ENCODE measurements around the gene CRACR2A.

CRACR2A gene

DNA sequence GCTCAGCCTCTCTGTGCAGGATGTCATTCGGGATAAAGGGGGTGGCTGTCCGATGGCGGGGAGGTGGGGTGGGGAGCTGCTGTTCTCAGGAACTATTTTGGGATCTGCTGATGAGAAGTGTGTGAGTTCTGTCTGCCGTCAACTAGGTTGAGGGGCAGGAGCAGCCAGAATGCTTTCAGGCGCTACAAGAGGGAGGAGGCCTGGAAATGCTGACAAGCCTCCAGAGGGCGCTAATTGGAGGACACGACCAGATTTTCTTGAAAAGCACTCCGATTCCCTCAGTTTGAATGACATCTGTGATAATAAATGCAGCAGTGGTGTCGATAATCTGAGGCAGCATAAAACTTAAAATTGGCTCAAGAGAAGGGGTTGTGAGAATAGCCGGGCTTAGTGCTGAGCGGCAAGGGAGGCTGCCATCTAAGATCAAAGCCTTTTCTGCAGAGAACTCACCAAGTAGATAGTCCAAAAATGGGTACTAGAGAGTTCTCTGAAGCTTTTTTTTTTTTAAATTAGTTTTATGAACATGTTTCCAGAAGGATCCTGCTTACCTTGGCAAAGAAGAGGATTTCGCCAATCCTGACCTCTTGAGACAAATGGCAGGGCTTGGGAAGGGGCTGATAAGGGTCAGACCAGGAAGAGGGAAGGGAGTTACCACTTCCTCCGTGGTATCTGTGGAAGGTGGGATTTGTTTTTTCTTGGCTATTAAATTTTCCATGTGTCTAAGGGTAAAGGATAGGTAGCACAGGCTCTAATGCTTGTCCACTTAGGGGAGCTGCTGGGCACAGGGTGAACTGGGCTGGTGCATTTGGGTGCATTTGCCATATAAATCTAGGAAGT lies 94.4 kb downstream of the CRACR2A start:
- FAIRE-seq: peak; percentile 60
- DNase-seq (ENCODE audit: insufficient read length, low spot score): peak; percentile 41

DNA sequence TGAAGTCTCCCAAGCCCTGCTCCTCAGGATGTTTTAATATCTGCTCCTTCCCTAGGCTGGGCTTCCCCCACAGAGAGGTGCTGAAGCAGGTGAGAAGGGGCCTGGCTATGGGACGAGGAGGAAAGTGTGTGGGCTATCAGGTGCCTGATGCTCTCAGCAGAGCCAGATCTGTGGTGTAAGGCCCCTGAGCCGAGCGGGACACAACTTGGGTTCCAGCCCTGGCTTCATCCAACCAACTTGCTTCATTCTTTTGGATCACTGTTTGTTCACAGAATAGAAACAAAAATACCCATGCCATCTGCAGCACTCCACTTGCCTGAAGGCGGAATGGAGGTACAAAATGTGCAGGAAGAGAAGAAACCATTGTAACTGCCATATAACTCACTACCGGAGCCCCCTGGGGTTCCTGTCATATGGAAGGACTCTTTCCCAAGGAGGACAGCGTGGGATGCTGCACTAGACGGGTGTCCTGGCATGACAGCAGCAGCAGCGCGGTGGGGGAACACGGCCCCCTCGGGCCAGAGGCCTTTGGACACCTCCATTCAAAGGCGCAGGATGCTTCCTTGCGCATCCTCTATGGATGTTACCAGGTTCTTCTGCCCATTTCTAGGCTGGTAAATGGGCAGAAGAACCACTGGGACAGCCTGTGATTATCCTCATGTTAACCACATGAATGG lies 95.8 kb downstream of the CRACR2A start:
- DNase-seq (ENCODE audit: insufficient read length, low spot score) (no peak), FAIRE-seq (no peak)

DNA sequence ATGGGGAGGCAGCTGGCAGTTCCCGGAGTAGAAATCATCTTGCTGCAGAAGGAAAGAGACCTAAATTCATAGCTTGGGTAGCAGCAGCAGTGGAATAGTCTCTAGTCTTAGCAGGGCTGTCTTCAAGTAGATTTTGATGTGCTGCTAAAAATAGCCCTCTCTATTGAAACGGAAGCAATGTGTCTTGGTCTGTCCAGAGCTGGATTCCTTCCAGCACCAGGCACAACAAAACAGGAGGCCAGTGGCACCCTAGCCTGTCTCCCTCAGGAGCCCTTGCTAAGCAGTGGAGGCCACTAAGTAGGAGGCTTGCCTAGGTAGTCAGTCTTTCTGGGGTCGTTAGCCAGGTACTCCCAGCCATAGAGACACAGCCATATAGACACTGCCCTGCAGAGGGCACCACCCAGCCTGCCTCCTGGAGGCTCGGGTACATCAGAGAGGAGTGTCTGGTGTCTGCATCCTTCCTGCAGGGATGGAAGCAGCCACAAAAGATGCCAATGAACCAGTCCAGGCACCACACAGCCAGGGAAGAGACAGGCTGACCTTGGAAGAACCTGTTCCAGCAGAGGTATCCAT lies 97.5 kb downstream of the CRACR2A start:
- DNase-seq (ENCODE audit: insufficient read length, low spot score): peak; percentile 39
- peak; percentile 55 for FAIRE-seq

DNA sequence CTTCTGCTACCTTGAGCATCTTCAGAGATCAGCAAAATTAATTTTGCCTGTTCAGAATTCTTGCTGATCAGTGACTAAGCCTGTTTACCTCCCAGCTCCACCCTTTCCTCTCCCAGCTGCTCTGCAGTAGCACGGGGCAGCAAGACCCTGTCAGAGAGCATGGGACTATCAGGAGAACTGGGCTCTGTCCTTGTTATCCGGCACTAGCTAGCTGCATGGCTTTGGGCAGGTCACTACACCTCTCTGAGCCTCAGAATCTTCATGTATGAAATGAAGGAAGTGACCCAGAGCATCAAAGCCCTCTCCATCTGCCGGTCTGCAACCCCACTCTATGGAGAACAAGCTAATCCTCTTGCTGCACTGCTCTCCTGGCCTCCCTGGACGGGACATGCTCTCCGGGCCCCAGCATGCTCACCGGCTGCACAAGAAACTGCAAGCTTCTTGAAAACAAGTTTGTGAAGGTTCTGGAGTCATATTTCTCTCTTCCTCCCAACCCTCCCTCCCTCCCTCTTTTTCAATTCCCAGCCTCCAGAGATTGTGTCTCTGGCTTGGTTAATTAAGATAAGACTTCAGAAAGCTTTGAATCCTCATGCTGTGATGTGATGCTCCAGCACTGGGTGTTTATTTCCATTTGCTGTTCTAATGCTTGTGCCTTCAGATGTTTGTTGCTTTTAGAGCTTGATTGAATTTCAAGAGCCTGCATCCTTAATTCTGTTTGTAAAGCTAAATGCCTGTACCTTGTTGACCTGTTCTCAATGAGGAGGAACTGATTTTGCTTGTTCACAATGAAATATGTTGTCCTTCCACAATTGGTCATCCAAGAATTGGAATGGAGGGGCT lies 101.1 kb downstream of the CRACR2A start:
- DNase-seq (ENCODE audit: insufficient read length, low spot score) (no peak), FAIRE-seq (no peak)

DNA sequence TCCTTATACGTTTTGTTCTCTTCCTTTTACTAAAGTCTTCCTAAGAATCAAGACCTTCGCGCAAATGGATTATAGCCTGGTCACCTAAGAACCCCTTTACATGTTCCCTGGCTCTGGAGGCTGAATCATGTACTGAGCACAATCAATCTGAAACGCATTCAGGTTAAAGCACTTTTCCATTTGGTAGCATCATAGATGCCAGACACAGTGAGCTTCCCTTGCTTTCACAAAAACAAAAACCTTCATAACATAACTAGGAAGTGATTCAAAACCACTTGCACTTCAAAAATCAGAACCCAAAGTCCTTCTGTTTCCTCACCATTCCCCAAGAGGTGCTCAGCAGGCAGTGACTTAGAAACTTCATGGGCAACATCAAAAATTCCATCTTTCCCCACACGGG lies 105.4 kb downstream of the CRACR2A start:
- no peak for FAIRE-seq
- no peak for DNase-seq (ENCODE audit: insufficient read length, low spot score)

DNA sequence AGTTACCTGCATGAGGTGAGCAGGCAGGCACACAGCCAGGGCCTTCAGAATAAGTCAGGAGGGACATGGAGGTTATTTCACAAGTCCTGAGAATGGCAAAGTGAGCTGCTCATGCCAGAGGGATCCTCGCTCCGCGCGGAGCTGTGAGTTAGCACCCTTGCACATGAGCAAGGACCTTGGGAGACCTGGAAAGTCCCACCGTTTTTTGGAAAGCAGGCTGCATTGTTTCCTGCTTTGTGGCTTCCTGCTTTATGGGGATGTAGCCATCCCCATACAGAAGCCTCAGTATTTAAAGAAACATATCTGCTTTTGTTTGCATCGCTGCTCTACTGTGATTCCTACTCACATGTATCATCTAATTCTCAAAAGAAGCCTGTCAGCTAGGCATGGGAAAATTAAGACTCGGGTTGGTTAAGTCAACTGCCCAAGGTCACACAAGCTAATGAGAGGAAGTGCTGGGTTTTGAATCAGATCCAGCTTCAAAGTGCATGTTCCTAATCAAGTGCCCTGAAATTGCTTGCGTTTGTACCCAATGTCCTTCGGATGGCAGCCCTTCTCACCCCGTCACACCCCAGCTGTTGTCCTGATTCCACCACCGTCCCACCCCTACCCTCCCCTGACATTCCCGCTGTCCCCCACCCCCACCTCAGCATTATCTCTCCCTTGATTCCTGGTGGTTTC lies 106.2 kb downstream of the CRACR2A start:
- no peak for FAIRE-seq

DNA sequence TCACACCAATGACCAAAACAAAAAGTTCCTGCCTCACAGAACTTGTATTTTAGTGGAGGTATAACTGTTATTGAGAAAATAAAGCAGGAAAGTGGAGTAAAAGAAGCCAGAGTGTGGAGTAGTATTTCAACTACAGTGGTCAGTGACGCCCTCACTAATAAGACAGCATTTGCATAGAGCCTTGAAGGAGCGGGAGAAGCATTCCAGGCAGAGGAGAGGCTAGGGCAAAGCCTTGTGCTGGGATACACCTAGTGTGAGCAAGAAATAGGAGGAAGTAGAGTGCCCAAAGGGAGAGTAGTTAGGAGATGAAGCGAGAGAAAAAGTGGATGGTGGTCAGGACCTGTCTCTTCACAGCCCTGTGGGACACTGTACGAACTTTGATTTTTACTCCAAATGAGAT lies 107.8 kb downstream of the CRACR2A start:
- DNase-seq (ENCODE audit: insufficient read length, low spot score): no peak

More for the DNA sequence above, 106.2 kb downstream of the CRACR2A start:
- no peak for DNase-seq (ENCODE audit: insufficient read length, low spot score)

DNA sequence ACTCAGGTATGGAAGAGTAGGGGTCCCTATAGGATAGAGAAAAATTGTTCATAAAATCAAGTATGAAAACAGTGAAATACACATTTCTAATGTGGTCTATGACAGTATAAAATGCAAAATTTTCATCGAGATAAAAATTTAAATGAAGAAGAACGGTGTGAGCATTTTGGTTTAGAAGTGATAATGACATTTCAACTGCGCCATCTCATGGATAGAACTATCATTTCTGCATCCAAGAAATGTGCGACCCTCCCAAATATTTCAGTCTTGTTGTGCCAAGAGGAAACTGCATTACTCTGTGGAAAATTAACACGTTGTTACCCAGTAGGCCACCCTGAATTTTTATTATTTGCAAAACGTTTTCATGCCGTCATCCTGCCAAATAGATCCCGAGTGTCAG lies 108.8 kb downstream of the CRACR2A start:
- DNase-seq (ENCODE audit: insufficient read length, low spot score): no peak
- no peak for FAIRE-seq

More for the DNA sequence above, 107.8 kb downstream of the CRACR2A start:
- FAIRE-seq: no peak

DNA sequence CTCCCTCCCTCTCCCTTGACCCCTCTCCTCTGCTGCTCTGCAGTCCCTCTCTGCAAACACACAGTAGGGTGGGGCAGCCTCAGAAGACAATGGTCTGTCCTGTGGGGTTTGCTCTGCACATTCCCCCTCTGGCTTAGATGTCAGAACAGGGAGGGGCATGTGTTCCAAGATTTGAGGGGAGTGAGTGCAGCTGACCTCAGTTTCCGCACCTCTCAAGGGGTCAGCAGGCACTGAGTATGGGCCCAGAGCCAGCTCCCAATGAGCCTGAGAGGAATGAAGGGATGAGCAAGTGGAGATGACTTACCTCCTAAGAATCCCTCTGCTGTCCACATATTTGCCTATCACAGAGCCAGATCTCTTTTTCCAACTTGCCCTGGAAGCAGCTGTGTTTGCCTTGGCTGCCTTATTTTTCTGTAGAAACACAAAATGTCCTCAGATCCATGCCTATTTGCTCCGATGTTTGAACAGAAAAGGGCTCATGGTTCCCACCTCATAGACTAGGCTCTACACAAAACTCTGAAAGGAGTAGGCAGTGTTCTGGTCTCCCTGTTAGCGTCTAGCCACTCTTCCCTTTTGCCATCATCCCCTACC lies 111.4 kb downstream of the CRACR2A start:
- DNase-seq (ENCODE audit: insufficient read length, low spot score): peak; percentile 73

DNA sequence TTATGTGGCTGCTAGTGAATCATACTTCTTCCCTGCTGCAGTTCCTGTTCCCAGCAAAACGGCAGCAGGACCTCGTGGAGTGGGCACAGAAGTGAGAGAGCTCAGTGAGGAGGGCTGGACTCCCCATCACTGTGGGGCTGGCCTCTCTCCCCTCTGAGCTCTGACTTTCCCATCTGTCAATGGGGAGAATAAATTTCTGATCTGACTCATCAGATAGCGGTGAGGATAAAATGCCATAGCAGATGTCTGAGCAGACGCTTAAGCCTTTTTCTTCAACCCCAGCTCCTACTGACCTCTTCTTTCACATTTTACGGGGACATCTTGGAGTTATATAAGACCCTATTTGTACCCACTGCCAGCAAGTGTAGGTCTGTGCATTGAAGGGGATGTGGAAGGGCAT lies 116.6 kb downstream of the CRACR2A start:
- FAIRE-seq (no peak), DNase-seq (ENCODE audit: insufficient read length, low spot score) (no peak)

More for the DNA sequence above, 111.4 kb downstream of the CRACR2A start:
- FAIRE-seq: peak; percentile 95

DNA sequence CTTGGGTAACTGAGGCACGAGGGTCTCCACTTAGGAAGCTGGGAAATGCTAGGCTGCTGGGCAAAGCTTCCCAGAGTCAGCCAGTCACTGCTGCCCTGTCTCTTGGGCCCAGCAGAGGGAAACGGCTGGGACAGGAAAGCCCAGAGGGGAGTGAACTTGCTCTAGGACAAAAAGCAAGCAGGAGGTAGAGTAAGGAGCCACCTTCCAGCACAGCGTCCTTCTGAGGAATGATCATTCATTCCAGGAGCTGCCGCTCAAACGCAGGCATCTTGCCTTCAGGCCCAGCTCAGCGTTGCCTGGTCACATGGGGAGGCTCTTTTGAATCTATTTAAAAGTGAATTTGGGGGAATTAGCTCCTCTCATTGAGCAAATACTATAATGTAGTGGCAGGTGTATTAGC lies 118.6 kb downstream of the CRACR2A start:
- FAIRE-seq: no peak
- DNase-seq (ENCODE audit: insufficient read length, low spot score): no peak

DNA sequence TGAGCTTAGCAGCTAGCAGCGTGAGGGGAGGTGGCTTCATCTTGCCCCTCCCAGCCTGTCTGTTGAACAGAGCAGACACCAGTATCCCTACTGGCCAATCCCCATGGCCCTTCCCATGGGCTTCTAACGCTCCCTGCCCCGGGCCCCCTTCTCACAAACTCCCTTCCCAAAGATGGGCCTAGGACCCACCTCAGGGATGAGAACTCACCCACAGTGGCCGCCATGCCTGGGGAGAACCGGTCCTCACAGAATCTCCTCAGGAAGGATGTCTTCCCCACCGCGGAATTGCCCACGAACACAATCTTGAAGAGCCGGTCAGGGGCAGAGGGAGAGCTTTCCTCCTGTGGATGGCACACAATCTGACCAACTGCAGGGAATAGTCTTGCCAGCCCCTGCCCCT lies 119.5 kb downstream of the CRACR2A start:
- no peak for DNase-seq (ENCODE audit: insufficient read length, low spot score)
- no peak for FAIRE-seq

DNA sequence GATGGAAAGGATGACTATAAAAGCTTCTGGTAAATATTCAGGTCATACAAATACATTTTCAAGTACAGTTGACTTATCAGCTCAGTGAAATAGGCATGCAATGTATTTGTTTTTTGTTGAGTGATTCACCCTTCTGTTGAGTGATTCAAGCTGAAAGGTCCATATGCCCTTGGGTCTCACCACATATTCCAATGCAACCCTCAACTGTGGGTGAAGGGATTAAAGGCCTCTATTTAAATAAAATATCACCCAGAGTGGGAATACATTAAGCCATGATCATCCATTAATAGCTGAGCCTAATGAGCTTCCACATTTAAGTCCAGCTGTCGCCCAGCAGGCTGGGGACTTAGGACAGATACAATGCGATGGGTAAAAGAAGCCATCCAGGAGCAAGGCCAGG lies 120.2 kb downstream of the CRACR2A start:
- FAIRE-seq: no peak

DNA sequence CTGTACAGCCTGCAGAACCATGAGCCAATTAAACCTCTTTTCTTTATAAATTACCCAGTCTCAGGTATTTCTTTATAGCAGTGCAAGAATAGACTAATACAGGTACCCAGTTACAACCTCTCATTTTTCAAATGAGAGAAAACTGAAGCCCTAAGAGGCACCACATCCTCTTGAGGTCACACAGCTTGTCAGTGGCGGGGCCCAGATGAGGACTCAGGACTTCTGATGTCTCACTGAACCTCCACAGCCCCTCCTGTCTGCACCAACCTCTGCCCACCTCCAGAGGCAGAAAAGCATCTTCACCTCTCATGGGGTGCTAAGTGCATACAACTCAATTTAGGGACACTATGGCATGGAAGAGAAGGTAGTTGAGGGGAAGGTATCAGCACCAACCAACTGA lies 120.7 kb downstream of the CRACR2A start:
- FAIRE-seq: no peak
- no peak for DNase-seq (ENCODE audit: insufficient read length, low spot score)

More for the DNA sequence above, 120.2 kb downstream of the CRACR2A start:
- DNase-seq (ENCODE audit: insufficient read length, low spot score): no peak

DNA sequence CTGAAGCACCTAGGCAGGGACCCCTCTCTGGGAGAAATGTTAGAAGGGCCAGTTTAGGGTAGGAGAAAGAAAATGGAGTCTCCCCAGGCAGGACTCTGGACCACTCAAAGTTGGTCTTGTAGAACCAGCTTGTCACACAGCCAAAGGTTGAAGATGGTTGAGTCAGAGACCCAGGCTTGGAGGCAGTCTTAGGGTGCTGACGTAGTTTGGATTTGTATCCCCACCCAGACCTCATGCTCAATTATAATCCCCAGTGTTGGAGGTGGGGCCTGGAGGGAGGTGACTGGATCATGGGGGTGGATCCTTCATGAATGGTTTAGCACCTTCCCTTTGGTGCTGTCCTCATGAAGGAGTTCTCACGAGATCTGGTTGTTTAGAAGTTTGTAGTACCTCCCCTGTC lies 121.2 kb downstream of the CRACR2A start:
- DNase-seq (ENCODE audit: insufficient read length, low spot score) (no peak), FAIRE-seq (no peak)

DNA sequence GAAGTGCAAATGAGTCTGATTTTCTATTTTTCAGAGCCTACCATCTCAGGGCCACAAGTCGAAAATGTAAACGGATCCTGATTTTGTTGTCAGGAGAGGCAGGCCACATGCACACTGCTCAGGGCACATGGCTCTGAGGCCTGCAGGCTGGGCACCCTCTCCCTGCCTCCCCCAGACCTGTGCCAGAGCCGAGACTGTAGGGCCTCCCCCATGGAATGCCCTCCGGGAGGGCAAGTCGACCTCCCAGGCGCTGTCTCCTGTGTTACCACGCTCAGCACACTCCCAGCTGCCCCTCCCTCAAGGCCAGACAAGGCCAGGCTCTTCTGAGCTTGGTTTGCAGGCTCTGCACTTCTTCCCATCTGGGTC lies 121.7 kb downstream of the CRACR2A start:
- no peak for DNase-seq (ENCODE audit: insufficient read length, low spot score)
- FAIRE-seq: no peak

DNA sequence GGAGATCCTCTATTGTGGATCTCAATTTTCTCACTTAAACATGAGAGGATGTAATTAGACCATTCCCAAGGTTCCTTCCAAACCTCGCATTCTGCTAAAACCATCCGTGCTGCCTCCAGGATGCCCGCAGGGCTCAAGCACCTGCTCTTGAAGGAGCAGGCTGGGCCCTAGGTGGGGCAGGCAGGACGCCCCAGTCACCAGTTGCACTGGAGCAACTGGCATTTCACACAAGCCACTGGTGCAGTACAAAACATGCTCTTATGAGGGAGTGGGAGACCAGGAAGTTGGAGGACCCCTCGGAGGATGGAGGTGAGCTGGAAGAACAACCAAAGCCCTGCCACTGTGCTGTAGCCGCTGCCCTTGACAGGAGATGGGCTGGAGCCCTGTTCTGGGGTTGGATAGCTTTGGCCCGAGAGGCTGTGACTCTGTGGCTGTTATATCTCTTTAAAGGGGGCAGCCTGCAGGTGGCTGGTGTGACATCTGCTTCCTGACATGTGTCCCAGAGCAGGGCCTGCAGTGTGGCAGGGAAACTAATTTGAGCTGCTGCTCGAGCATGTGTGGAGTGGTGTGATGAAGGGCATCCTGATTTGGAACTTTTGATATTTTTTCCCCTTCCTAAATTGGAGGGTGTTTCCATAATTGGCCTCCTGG lies 122.2 kb downstream of the CRACR2A start:
- no peak for DNase-seq (ENCODE audit: insufficient read length, low spot score)

DNA sequence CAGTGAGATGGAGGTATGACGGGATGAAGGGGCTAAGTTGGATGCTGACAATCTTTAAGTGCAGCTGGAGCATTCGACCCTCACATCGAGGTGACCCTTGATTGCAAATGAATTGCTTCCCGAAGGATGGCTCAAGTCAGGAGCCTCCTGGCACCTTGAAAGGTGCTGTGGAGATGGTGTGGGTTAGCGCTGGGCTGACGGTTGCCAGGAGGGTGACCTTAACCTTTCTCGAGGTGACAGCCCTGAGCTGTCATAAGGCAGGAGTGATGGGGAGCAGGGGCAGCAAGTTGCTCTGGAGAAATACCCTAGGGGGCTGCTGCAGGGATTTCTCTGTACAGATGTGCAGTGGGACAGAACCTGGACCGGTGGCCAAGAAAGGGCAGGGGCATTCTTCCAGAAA lies 122.8 kb downstream of the CRACR2A start:
- DNase-seq (ENCODE audit: insufficient read length, low spot score) (no peak), FAIRE-seq (no peak)

More for the DNA sequence above, 122.2 kb downstream of the CRACR2A start:
- no peak for FAIRE-seq

DNA sequence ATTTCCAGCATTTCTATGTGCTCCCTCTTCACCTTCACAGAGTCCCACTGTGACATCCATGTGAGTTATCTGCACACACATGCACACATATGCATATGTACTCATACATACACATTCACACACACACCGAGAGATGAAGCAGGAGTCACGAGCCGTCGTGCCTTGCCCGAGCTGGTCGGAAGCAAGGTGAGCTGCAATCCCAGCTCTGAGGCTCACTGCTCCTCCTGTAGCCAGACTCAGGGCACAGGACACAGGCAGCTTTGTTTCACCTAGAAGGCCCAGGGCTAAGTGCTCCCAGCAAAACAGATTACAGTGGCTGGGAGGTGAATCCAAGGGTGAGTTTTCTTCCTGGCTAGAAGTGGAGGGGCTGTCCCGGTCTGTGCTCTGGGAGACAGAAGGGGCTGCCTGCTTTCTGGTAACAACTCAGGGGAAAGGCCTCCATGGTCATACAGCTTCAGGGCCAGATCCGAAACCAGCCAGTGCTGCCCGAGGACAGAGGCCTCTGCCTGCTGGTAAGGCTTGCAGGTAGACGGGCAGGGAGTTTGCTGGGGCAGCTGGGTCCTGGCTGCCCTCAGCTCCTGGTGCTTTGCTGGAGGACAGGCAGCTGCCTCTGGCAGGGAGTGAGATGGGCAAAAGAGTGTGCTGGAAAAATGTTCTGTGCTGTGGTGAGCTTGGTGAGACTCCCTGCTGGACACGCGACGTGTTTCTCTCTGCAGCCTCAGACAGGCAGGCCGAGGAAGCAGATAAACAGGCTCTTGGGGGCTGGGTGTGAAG lies 123.7 kb downstream of the CRACR2A start:
- FAIRE-seq: peak; percentile 76
- no peak for DNase-seq (ENCODE audit: insufficient read length, low spot score)

All from HTR-8/SVneo (cell line).